HEK293T (cell line): Measurements from ENCODE around the gene LHB.
A peak's percentile ranks its signal among the peaks of the same experiment; 100 is the strongest.
"Not testable (repeated sequence)": the region's sequence is repeated elsewhere in the genome, so short reads cannot be mapped to it uniquely, and the experiment has no call there.

ENCODE experiments used
- CTCF ChIA-PET: fragments of 350-600 bp; formaldehyde crosslinking; extraction: SDS; loops from one replicate; lab custom pipeline; 2021; ENCODE audit warnings: antibody characterized with exemption, inconsistent platforms; lab: Yijun Ruan, JAX
- POLR2A ChIA-PET: fragments of 350-600 bp; formaldehyde crosslinking; extraction: SDS; loops from one replicate; lab custom pipeline; 2020; ENCODE audit warnings: antibody characterized with exemption, inconsistent platforms; lab: Yijun Ruan, JAX
- DNase-seq: peaks from one replicate; pipeline ENCODE4 v3.0.0; 2012; ENCODE audit warnings: mixed read lengths; ENCODE audit errors: extremely low spot score
- ARNT ChIP-seq: fragments of 450-650 bp; IDR thresholded peaks from 2 replicates; pipeline ENCODE4 v1.6.1; 2017; ENCODE audit warnings: mild to moderate bottlenecking
- BHLHE40 ChIP-seq: fragments of 450-650 bp; IDR thresholded peaks from 2 replicates; pipeline ENCODE4 v1.6.1; 2016; ENCODE audit warnings: mild to moderate bottlenecking, moderate library complexity, borderline replicate concordance
- CTBP1 ChIP-seq: fragments of 450-650 bp; IDR thresholded peaks from 2 replicates; pipeline ENCODE4 v1.6.1; 2016; ENCODE audit warnings: borderline replicate concordance
- ELF4 ChIP-seq: fragments of 450-650 bp; IDR thresholded peaks from 2 replicates; pipeline ENCODE4 v1.6.1; 2017; ENCODE audit warnings: antibody characterized with exemption
- FOXA1 ChIP-seq: fragments of 450-650 bp; IDR thresholded peaks from 2 replicates; pipeline ENCODE4 v1.6.1; 2016; ENCODE audit warnings: mild to moderate bottlenecking
- FOXK2 ChIP-seq: fragments of 450-650 bp; IDR thresholded peaks from 2 replicates; pipeline ENCODE4 v1.6.1; 2016; ENCODE audit warnings: mild to moderate bottlenecking
- FOXM1 ChIP-seq: fragments of 450-650 bp; IDR thresholded peaks from 2 replicates; pipeline ENCODE4 v1.6.1; 2017; ENCODE audit warnings: mild to moderate bottlenecking, borderline replicate concordance
- HDGF ChIP-seq: fragments of 450-650 bp; IDR thresholded peaks from 2 replicates; pipeline ENCODE4 v1.6.1; 2017; ENCODE audit warnings: antibody characterized with exemption, borderline replicate concordance
- L3MBTL2 ChIP-seq: fragments of 450-650 bp; conservative IDR thresholded peaks from 2 replicates; pipeline ENCODE4 v1.6.1; 2016; ENCODE audit warnings: mild to moderate bottlenecking
- LEF1 ChIP-seq: fragments of 450-650 bp; IDR thresholded peaks from 2 replicates; pipeline ENCODE4 v1.6.1; 2017; ENCODE audit warnings: mild to moderate bottlenecking, borderline replicate concordance
- NFRKB ChIP-seq: fragments of 450-650 bp; IDR thresholded peaks from 2 replicates; pipeline ENCODE4 v1.6.1; 2016; ENCODE audit warnings: mild to moderate bottlenecking, moderate library complexity
- PKNOX1 ChIP-seq: fragments of 450-650 bp; IDR thresholded peaks from 2 replicates; pipeline ENCODE4 v1.6.1; 2016
- SP1 ChIP-seq: fragments of 450-650 bp; IDR thresholded peaks from 2 replicates; pipeline ENCODE4 v1.6.1; 2017
- SUZ12 ChIP-seq: fragments of 450-650 bp; IDR thresholded peaks from 2 replicates; pipeline ENCODE4 v1.6.1; 2016; ENCODE audit warnings: mild to moderate bottlenecking
- TARDBP ChIP-seq: fragments of 450-650 bp; IDR thresholded peaks from 2 replicates; pipeline ENCODE4 v1.6.1; 2016
- ZNF384 ChIP-seq: fragments of 450-650 bp; IDR thresholded peaks from 2 replicates; pipeline ENCODE4 v1.6.1; 2016

The LHB gene

GRCh38 chr19:49056101-49056901 lies 39.4 kb upstream of the LHB start:
- peak; percentile 77 for DNase-seq
- POLR2A ChIA-PET, result interaction anchor here (1.0 to 1.4 kb wide), 5 partner anchors 9 to 64 kb away, joined by 3 to 6 read pairs (median 4); partner anchors contain the start of genes GYS1, NTF4 and RUVBL2
- CTCF ChIA-PET, result interaction anchor here (0.8 to 1.2 kb wide), 4 partner anchors 17 to 63 kb away, joined by 3 to 5 read pairs (median 3); partner anchors contain the start of genes GYS1 and RUVBL2
- TF ChIP-seq TARDBP (no peak), HDGF (no peak), NFRKB (no peak), FOXA1 (no peak), BHLHE40 (no peak), ARNT (no peak), FOXM1 (no peak), ELF4 (no peak), ZNF384 (no peak), SUZ12 (no peak), CTBP1 (no peak), PKNOX1 (no peak), L3MBTL2 (peak; percentile 58), LEF1 (no peak), FOXK2 (no peak), SP1 (peak; percentile 42; the same call in 1 of the 2 replicates)

DNA sequence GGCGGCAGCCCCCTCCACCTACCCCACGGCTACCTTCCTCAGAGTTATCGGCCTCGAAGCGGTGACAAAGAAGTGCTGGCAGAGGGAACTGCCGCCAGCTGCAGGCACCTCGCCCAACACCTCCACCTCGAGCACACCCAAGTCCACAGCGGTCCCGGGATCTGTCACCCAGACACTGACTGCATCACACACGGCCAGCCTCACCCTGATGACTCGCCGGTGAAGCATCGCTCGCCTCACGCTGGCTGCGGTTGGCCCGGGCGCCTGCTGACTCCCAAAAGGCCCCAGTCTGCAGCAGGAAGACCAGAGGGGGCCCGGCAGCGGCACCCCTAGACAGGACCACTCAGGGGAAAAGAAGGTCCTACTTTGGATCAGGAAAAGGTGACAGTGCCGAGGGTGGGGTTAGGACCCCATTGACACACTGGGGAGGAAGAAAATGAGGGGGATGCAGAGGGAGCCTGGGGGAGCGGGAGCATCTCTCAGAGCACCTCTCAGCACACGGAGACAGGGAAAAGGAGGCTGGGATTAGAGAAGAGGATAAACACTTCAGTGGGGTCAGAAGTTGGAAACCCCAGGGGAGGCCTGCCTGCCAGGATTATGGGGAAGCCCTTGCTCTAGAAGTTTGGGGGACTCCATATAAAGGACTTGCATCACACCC lies 33.6 kb upstream of the LHB start:
- POLR2A ChIA-PET, DNase-seq, CTCF ChIA-PET: not testable (repeated sequence)

- CTCF ChIA-PET, POLR2A ChIA-PET, DNase-seq: not testable (repeated sequence)
Measured at GRCh38 chr19:49049834-49050233, 32.9 kb upstream of the LHB start.

GRCh38 chr19:49049011-49049410 lies 32.1 kb upstream of the LHB start, which contains the start of gene CGB8:
Gene CGB8 (minus strand): TSS chr19:49049111. CDS start chr19:49048739, 372 bp downstream.
- POLR2A ChIA-PET, DNase-seq, CTCF ChIA-PET: not testable (repeated sequence)

DNA sequence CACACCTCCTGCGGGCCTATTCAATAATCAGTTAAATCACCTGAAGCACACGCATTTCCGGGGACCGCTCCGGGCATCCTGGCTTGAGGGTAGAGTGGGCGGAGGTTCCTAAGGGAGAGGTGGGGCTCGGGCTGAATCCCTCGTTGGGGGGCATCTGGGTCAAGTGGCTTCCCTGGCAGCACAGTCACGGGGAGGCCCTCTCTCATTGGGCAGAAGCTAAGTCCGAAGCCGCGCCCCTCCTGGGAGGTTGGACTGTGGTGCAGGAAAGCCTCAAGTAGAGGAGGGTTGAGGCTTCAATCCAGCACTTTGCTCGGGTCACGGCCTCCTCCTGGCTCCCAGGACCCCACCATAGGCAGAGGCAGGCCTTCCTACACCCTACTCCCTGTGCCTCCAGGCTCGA lies 26.7 kb upstream of the LHB start, which contains the start of gene CGB5:
Gene CGB5 (plus strand): TSS at position 301 of the 400 bp plus-strand sequence. CDS start 362 bp downstream, outside the sequence.
- CTCF ChIA-PET, POLR2A ChIA-PET: not testable (repeated sequence)

GRCh38 chr19:49042666-49043065 lies 25.8 kb upstream of the LHB start:
- DNase-seq, CTCF ChIA-PET, POLR2A ChIA-PET: not testable (repeated sequence)

More for the DNA sequence above, 26.7 kb upstream of the LHB start, which contains the start of gene CGB5:
- DNase-seq, result not testable (repeated sequence)

DNA sequence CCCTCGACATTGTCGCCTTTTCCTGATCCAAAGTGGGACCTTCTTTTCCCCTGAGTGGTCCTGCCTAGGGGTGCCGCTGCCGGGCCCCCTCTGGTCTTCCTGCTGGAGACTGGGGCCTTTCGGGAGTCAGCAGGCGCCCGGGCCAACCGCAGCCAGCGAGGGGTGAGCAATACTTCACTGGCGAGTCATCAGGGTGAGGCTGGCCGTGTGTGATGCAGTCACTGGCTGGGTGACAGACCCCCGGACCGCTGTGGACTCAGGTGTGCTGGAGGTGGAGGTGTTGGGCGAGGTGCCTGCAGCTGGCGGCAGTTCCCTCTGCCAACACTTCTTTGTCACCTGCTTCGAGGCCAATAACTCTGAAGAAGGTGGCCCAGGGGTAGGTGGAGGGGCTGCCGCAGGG lies 25.3 kb upstream of the LHB start:
- no peak for DNase-seq
- ChIA-PET POLR2A (no interaction called here), CTCF (no interaction called here)
- TF ChIP-seq ARNT (no peak), HDGF (no peak), FOXK2 (no peak), PKNOX1 (no peak), ELF4 (no peak), CTBP1 (no peak), L3MBTL2 (no peak), ZNF384 (no peak), SUZ12 (no peak)

DNA sequence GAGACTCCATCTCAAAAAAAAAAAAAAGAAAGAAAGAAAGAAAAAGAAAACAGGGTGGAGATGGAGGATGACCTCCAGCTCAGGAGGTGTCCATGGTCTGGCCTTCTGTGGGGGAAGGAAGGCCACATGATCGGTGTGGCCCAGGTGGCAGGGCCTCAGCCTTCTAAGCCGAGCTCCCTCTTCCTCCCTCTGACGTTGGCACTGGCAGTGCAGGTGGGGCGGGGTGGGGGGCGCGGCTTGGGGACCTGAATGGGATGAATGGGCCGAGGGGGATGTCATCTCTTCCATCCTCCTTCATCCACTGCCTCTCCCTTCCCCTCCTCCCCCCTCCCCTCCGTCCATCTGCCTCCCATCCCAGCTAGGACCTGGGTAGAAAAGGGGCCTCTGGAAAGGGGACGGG lies 22.8 kb upstream of the LHB start:
- POLR2A ChIA-PET, DNase-seq: not testable (repeated sequence)
- CTCF ChIA-PET, result interaction anchor here (0.6 kb wide), 1 partner anchor 639 kb away, joined by 5 read pairs; no protein-coding TSS in a partner anchor

DNA sequence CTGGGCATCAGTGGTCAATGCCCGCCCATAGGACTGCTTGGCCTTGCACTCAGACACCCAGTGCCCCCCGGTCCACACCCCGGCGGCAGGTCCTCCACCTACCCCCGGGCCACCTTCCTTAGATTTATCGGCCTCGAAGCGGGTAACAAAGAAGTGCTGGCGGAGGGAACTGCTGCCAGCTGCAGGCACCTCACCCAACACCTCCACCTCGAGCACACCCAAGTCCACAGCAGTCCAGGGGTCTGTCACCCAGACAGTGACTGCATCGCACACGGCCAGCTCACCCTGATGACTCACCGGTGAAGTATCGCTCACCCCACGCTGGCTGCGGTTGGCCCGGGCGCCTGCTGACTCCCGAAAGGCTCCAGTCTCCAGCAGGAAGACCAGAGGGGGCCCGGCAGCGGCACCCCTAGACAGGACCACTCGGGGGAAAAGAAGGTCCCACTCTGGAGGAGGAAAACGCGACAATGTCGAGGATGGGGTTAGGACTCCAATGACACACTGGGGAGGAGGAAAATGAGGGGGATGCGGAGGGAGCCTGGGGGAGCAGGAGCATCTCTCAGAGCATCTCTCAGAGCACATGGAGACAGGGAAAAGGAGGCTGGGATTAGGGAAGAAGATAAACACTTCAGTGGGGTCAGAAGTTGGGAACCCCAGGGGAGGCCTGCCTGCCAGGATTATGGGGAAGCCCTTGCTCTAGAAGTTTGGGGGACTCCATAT lies 21.8 kb upstream of the LHB start:
- POLR2A ChIA-PET, DNase-seq: not testable (repeated sequence)
- CTCF ChIA-PET, result interaction anchor here (1.1 kb wide), 1 partner anchor 18 kb away, joined by 3 read pairs; no protein-coding TSS in a partner anchor

- POLR2A ChIA-PET, DNase-seq: not testable (repeated sequence)
- CTCF ChIA-PET, result interaction anchor here (1.1 kb wide), 1 partner anchor 18 kb away, joined by 3 read pairs; no protein-coding TSS in a partner anchor
Measured at GRCh38 chr19:49038111-49038510, 21.2 kb upstream of the LHB start.

DNA sequence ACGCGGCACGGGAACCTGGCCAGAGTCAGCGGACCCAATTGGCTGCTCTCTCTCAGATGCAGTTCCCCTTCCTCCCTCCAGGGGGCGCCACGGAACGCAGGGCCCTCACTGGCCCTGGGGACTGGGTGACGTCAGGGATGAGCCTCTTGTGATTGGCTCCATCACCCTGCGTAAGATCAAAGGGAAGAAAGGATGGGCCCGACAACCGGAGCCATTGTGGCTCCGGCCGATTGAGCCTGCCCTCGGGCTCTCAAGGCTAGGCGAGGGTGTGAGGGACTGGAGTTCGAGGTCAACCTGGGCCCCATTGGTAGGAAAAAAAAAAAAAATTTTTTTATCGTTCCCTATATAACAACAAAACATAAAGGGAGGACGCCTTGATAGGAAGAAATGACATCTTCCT lies 19.9 kb upstream of the LHB start, which contains the start of gene CGB1:
Gene CGB1 (minus strand): TSS at position 81 of the 400 bp plus-strand sequence. CDS start 184 bp downstream, outside the sequence.
- CTCF ChIA-PET, POLR2A ChIA-PET: not testable (repeated sequence)
- DNase-seq, result peak; percentile 53
